CD4-positive, alpha-beta T cell treated with Interferon alpha-2 for 1 hour (primary cell): Measurements from ENCODE around the gene ROPN1B.
"Not testable (repeated sequence)": the region's sequence is repeated elsewhere in the genome, so short reads cannot be mapped to it uniquely, and the experiment has no call there.

ENCODE experiments used
- DNase-seq, 2 donors: peaks; one replicate each; pipeline ENCODE4 v3.0.0-alpha.2; 2020 to 2022

ROPN1B gene

DNA sequence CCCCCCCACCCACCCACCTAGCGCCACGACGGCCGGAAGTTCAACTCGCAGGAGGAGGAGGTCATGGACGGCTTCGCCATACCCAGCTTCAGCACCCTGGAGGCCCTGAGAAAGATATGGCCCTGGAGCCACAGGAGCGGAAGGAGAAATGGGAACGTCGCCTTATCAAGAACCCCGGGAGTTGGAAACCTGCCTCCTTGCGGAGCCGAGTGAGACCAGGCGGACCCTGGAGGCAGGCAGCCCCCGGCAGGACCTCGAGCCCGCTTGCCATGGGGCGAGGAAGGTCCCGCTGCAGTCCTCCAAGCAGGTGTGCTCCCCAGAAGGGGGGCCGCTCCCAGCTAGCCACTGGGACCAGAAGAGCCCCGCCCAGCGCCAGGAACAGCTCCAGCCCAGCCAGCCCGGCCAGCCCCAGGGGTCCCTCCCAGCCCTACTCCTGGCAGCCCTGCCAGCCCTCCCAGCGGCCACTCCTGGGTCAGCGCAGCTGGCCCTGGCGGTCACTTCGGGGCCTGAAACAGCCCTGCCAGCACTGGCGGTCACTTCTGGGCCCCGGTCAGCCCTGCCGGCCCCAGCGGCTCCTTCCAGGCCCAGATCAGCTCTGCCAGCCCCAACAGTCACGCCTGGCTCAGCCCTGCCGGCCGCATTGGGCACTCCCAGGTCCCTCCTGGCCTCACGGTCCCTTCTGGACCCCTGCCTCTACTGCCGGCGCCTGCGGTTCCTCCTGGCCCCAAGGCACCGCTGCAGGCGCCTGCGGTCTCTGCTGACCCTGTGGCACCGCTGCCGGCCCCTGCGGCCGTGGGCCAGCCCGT is 10.3 kb upstream of the ROPN1B start:
- DNase-seq = no peak

GRCh38 chr3:125959317-125960065 is 9.5 kb upstream of the ROPN1B start:
- no peak for DNase-seq

DNA sequence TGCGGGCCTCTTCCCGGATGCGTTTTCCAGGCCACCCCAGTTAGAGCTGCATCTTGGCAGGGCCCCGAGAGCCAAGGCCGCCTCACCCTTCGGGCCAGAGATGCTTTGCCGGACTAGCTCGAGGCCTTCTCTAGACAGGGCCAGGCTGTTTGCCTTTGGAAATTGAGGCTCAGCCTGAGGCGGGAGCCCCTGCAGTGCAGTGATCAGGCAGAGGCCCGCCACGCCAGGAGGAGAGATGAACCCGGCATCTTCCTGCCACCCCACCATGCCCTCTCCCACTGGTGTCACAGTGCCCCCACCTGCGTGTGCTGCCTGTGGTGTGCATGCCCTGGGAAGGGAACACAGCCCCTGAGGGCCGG is 8.9 kb upstream of the ROPN1B start:
- no peak for DNase-seq

GRCh38 chr3:125960456-125961288 is 8.3 kb upstream of the ROPN1B start:
- no peak for DNase-seq

DNA sequence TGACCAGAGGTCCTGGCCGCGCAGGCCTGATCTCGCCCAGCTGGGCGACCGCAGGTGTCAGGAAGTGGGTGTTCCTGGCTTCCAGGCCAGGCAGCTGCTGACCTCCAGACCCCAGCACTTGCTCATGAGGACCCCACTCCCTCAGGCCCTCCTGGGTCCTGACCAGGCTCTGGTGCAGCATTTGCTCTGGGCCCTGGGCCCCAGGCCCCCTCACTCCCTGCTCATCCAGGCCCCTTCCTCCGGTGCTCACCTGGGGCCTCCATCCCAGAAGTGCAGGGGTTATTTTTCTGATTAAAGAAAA is 7.7 kb upstream of the ROPN1B start:
- DNase-seq = no peak

GRCh38 chr3:125963834-125964233 is 5.1 kb upstream of the ROPN1B start:
- DNase-seq = not testable (repeated sequence)

DNA sequence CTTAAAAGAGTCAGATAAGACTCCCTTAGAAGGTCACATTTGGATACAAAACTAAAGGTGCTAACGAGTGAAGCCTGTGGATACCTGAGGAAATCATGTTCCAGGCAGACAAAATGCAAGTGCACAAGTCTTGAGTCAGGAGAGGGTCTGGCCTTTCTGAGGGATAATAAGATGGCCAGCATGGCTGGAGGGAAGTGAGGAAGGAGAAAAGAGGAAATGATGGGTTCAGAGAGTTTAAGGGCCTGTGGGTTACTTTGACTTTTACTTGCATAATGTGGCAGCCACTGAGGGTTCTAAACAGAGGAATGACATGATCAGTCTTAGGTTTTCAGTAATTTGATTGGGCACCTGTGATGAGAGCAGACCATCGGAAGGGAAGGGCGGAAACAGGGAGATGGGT is 3.5 kb upstream of the ROPN1B start:
- no peak for DNase-seq

DNA sequence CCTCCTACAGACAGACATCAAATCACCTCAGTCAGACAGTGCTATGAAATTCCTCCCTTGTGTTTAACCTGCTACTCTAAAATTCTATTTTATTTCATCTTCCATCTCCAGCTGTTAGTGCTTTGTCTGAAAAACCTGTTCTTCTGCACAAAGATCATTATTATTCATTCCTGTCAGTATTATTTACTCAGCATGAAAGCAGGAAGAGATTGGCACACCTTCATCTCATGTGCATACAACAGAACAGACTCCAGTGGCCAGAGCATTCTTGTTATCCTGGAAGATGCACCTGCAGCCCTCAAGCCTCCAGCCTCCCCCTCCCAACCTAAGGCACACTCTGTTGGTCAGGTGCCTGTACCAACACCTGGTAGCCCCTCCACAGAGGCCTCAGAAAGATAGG is 1.8 kb upstream of the ROPN1B start:
- no peak for DNase-seq

DNA sequence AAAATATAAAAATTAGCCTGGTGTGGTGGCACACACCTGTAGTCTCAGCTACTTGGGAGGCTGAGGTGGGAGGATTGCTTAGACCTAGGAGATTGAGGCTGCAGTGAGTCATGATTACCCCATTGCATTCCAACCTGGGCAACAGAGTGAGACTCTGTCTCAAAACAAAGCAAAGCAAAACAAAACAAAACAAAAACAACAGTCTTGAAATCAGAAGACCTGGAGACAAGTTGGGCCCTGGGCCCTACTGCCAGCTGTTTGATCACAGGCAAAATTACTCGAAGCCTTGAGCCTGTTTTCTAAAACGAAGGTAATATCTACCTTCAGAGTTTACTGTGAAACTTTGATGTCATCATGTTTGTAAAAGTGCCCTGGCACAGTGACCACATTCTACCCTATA is 857 bp upstream of the ROPN1B start:
- not testable (repeated sequence) for DNase-seq

- DNase-seq = peak; percentile 21 to 54
Measured at GRCh38 chr3:125971997-125972944, 3.3 kb downstream of the ROPN1B start.

DNA sequence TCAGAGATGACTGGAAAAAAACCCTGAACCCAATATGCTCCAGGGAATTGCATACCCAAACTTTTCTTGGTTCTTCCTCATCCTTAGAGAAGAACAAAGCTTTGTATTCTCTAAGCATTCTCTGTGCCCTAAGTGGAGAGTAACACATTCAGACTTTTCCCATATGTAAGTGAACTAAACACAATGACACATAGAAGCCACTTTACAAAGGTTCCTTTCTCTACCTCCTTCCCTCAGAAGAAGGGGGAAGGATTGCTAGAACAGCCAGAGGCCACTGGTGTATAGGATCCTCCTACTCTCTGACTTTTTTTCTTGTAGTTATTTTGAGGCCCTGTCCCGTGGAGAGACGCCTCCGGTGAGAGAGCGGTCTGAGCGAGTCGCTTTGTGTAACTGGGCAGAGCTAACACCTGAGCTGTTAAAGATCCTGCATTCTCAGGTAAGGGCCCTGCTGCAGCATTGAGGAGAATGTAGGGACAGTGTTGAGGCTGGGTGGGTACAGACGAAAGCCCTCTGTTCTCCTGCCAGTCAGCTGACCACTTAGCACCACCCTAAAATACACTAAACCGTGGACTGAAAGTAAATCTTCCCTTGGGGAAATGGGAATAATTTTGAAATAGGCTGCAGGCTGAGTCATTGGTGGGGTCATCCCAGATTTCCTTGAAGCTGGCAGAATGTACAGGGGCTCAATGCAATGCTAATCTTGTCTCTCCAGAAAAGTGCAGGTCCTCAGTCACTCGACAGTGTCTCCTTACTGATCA is 6.4 kb downstream of the ROPN1B start:
- not testable (repeated sequence) for DNase-seq

DNA sequence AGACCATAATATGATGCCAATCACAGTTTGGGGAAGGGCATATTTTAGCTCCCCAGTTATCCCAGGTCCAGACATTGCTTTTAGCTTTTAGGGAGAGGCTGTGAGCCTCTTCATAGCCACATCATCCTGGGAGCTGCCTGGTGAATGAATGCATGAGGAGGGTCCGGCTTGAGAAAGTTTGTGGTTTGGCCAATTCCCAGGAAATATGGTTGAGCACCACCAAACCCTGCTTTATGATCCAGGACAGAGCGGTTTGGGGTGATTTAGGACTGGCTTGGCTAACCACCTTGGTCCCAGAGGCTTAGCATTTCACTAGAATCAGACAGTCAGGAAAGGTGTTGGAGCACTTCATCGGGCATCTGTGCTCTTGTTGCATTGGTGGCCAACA is 7.0 kb downstream of the ROPN1B start:
- DNase-seq = not testable (repeated sequence)

- DNase-seq = not testable (repeated sequence)
Measured at GRCh38 chr3:125977104-125977503, 8.1 kb downstream of the ROPN1B start.

- not testable (repeated sequence) for DNase-seq
Measured at GRCh38 chr3:125984951-125985350, 16.0 kb downstream of the ROPN1B start.

DNA sequence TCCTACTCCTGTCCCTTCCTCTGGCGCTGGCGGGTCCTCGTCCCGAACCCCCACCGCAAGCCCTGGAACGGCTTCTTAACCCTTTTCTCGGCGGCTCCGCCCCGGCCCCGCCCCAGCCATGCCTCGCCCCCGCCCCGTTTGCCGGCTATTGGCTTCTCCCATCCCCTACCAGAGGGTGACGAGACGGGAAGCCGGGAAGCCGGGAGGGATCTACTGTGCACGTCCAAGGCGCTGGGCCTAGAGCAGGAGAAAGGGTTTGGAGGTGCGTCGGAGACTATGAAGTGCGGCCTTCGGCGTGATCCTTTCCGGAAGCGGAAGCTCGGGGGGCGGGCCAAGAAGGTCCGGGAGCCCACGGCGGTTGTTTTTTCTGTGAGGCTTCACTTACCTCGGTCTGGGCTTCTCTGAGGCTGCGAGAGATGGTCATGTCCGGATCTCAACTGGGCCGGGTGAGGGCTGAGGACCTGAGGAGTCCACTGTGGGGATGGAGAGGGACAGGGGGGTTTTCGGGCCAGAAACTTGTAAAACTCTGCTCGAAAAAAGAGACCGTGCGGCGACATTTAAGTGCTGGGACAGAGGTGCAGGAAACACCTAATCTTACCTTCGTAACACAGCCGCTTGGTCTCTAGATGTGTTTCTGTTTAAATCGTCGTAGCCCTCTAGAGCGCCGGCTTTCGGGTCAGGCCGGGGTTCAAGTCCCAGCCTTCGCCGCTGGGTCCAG is 21.4 kb downstream of the ROPN1B start:
- peak; percentile 67 for DNase-seq

DNA sequence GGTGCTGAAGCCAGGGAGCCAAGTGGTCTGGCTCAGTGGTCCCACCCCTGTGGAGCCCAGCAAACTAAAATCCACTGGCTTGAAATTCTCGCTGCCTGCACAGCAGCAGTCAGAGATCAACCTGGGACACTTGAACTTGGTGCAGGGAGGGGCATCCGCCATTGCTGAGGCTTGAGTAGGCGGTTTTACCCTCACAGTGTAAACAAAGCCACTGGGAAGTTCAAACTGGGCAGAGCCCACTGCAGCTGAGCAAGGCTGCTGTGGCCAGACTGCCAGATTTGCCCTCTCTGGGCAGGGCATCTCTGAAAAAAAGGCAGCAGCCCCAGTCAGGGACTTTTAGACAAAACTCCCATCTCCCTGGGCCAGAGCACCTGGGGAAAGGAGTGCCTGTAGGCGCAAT is 27.8 kb downstream of the ROPN1B start:
- not testable (repeated sequence) for DNase-seq

GRCh38 chr3:126002189-126002588 is 33.2 kb downstream of the ROPN1B start:
- no peak for DNase-seq

DNA sequence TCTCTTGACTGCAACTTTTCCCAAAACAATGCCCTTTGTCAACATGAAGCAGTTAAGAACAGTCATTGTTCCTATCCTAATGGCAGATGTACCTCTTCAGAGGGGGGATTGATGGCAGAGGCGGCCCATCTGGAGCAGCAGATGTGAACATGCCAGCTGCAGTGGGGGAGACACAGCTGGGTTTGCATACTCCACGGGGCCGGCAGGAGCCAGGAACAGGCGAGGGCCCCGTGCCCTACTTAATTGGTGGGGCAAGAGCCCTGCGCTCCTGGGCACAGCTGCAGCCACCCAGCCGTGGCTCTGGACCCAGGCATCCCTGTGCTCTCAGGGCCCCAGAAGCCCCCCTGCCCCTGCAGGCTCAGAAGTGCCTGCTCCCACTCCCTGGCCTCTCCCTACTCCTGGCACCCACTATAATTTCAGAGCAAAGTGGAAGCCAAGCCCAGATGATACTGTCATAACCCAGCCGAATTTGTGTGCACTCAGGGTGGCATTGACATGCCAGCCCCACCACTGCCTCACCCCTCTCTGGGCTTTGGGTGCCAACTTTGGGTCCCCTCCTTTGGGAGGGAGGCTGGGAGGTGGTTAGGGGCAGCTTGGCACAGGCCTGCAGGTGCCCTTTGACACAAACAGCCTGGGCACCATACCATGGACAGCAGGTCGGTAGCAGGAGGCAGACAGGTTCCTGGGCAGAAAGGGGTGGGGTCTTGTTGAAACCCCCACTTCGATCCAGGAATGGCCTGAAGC is 34.6 kb downstream of the ROPN1B start:
- DNase-seq = no peak

GRCh38 chr3:126004217-126004616 is 35.2 kb downstream of the ROPN1B start:
- no peak for DNase-seq

- no peak for DNase-seq
Measured at GRCh38 chr3:126004692-126005091, 35.7 kb downstream of the ROPN1B start.
